Epidermal melanocyte (primary cell): ENCODE results near the gene IL1RAPL1.

Experiments
- DNase-seq: peaks from one replicate; pipeline ENCODE4 v3.0.0; 2011; ENCODE audit warnings: low spot score; ENCODE audit not compliant: insufficient read length

Gene IL1RAPL1

DNA sequence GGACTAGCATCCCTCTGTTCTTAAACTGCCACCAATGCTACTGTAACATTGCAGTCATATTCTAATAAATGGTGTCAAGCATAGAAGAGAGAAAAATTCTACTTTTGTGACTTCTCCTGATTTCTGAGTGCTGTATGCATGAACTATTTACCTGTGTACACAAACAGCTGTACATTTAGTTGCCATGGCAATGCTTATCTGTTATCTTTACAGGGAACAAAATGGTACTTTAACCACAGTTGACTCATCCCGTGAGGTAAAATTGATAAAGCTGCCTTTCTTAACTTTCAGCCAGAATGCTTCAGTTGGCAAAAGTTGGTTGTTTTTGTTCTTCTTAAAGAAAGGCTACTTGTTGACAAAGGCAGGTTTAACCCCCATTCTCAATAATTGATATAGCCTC lies 1040.6 kb downstream of the IL1RAPL1 start:
- DNase-seq: no peak

DNA sequence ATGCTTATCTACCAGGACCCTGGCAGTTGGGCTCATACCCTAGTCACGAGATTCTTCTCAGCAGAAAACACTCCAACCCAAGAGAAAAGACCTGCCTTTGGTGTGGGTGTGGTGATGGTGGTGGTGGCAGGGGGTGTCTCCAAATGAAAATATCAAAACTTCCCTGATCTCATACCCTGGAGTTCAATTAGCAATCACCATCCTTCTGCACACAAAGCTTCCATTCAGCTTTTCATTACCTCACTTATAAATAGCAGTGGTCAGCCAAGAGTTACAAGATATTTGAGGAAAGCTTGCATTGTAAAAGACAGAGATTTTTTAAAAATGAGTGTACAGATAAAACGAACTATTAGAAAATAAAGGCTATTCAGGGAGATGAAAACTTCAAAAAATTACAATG lies 1047.3 kb downstream of the IL1RAPL1 start:
- DNase-seq: no peak

DNA sequence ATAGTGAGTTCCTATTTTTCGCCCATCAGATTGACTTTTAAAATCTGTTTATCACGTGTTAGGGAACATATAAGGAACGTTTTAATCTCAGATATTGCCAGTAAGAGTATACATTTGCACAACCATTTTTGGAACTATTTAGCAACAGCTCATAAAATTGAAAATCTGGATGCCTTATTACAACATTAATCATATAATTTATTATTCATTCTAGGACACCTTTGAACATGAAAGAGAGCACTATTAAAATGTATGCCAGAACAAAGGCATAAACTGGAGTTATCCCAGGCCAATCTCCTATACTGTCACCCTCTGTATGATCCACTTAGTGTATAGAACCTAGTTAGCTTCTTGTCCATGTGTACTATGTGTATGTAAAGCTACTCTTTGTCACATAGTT lies 1049.1 kb downstream of the IL1RAPL1 start:
- no peak for DNase-seq

DNA sequence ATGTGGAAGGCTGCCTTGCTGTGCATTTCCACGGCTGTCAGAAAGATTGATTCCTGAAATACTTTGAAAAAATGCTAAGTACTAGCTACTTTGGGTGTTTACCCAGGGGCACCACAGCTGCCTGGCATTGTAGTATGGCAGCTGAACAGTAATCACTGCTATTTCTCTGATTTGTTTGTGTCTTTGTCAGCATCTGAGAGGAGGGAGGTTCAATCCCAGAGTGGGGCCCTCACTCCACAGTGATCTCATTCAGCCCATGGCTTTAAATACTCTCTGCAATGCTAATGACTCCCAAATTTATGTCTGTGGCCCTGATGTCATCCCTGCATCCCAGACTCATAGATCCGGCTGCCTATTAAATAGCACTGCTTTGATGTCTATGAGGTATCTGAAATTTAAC lies 1052.9 kb downstream of the IL1RAPL1 start:
- no peak for DNase-seq

DNA sequence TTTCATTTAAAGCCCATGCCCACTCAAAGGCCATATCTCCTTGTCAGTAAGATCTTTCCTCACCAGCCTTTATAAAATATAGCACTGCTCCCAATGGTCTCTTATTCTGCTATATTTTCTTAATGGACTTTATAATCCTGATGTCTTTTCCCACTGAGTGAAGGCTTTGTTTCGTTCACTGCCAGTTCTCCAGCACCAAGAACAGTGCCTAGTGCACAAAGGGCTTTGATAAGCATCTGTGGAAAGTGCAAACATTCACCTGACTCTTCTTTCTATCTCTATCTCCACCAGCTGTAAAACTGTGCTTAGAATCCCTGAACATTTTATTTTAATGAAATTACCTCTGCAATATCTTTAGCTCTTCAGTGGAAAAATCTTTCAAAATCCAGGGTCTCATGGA lies 1054.2 kb downstream of the IL1RAPL1 start:
- DNase-seq: no peak

DNA sequence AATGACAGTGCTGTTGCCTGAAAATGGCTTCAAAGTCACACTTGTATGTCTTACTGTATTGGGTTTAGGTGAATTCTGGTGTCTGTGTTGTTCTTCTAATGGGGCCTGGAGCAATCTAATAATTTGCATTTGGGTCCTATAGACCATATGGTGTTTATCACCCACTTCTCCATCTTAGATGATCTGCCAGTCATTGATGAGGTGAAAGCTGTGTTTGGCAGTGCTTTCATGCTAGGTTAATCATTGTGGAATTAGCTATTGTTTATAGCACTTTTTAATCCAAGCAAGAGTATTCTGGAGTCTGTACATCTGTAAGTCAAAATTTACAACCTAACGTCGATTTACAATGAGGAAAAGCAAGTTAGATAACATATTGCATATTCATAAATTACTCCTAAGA lies 1055.9 kb downstream of the IL1RAPL1 start:
- no peak for DNase-seq

DNA sequence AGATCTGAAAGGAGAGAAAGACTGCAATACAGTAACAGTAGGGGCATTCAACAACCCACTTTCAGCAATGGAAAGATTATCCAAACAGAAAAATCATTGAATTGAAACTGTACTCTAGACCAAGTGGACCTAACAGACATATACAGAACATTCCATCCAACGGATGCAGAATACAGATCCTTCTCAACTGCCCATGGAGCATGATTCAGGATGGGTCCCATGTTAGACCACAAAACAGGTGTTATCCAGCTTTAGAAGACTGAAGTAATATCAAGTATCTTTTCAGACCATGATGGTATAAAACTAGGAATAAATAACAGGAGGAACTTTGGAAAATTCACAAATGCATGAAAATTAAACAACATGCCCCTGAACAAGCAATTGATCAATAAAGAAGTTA lies 1060.9 kb downstream of the IL1RAPL1 start:
- no peak for DNase-seq

DNA sequence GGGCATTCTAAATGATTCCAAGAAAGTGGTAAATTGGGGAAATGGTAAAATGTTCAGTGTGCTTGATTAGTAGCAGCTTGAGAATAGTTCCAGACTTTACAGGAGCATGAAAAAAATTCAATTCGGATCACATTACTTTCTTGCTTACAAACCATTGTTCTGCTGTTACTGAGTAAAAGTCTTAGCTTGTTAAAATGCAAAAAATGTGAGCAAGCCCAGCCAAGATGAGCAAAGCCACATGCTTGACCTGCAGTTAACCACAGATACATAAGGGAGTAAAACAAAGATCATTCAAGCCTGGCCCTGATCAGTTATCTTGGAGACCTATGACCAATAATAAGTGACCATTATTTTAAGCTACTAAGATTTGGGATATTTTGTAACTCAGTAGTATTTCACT lies 1065.2 kb downstream of the IL1RAPL1 start:
- no peak for DNase-seq

DNA sequence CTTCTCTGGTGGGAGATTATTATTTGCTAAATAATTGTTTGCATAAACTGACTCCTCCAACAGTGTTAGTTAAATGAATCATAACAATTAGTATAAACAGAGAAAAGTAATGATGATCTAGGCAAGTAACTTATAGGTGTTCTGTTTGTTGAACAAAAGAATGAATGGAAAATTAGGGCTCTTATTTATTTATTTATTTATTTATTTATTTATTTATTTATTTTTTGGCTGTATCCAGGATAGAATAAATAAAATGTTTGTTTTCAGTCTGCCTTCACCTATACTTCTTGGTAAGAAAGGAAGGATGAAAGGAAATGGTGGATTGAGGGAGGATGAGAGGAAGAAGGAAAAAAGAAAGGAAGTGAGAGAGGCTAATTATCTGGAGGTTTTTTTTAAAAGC lies 1066.5 kb downstream of the IL1RAPL1 start:
- no peak for DNase-seq

DNA sequence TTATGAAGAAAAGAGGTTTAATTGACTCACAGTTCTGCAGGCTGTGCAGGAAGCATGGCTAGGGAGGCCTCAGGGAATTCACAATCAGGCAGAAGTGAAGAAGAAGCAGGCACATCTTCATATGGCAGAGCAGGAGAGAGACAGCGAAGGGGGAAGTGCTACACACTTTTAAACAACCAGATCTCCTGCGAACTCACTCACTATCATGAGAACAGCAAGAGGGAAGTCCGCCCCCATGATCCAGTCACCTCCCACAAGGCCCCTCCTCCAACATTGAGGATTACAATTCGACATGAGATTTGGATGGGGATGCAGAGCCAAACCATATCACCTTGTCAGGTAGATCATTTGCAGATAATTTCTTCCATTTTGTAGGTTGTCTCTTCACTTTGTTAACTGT lies 1072.7 kb downstream of the IL1RAPL1 start:
- no peak for DNase-seq

DNA sequence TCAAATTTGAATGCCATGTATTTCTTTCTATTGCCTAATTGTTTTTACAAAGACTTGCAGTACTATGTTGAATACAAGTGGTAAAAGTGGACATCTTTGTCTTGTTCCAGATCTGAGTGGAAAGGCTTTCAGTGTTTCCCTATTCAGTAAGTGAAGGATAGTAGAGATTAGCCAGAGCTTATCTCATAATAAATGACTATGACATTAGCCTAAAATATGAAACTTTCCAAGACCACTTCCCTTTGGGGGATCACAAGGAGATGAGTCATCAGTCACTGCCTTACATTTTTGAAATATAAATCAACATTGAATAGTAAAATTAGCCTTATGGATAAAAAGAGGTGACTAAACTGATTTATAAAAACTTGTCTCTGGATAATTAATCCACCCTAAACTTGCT lies 1074.0 kb downstream of the IL1RAPL1 start:
- no peak for DNase-seq

DNA sequence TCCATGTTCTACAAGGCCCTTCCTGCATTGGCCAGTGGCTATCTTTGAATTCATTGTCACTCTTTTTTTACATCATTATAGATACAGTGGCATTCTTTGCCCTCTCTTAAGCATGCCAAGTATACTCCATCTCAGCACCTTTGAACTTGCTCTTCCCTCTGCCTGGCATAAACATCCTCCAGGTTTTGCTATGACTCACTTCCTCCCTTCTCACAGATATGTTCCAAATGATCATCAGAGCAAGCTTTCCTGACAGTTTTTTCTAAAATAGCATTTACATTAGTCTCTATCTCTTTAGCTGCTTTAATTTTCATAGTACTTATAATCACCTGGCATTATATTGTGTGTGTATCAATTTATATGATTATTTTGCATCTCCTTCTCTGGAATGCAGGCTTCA lies 1074.9 kb downstream of the IL1RAPL1 start:
- no peak for DNase-seq

DNA sequence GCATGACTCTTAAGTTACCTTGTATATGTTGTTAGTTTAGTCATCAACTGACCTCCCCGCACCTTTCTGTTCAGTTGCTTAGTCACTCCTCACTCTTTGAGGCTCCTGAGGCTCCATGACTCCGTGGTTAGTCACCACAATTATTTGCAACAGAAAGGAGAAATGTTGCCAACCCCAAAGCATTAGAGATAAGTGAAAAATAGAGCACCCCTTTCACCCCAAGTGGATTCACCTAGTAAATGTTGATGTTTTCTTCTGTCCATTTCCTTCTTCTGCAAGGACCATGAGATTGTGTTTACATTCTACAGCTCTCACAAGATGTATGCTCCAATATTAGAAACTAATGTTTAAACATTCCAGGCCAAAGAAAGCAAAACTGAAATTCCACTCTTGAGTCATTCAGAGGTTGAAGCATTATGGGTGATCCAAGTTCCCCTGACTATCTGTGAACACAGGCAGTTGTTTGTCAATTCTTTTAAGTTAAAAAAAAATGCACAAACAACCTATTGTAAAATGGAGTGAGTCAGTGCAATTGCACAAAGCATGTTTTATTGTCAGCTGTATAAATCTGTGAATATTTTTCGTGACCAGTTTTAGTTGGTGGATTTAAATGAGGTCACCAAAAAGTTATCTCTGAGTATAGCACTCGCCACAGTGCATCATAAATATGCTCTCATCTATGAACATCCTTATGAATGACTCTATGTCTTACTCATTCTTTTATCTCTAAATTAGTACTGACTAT lies 1075.7 kb downstream of the IL1RAPL1 start:
- DNase-seq: peak; percentile 38

DNA sequence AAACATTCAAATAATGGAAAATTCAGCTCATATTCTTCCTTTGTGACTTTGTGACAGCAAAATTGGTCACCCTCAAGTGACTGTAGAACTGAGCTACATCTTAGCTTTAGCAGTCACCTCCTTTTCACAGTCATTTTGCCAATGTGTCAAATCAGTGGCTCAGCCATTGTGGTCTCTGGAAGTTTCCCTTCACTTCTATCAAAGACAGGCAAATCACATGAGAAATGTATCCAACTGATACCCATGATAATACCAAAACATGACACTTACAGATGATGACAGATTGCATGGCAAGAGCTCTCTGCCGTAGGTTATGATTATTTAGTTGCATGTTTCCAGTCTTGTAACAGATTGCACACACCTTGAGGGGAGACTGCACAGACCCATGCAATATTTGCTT lies 1078.3 kb downstream of the IL1RAPL1 start:
- no peak for DNase-seq

DNA sequence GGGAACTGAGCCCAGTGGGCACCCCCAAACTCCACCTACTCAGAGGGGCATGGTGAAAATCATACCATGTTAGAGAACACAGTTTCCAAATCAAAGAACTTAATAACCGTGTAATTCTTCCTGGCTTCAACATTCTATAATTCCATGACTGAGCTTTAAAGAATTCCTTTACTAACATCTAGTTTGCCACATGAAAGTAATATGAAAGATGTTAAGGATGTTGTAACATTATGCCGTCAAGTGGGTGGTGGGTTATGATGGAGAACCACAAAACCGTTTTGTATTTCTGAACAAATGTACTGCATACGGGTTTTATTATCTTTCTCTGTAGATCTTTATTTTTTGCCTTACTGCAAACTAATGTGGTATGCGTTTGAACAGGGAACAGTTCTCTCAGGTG lies 1079.1 kb downstream of the IL1RAPL1 start:
- no peak for DNase-seq

DNA sequence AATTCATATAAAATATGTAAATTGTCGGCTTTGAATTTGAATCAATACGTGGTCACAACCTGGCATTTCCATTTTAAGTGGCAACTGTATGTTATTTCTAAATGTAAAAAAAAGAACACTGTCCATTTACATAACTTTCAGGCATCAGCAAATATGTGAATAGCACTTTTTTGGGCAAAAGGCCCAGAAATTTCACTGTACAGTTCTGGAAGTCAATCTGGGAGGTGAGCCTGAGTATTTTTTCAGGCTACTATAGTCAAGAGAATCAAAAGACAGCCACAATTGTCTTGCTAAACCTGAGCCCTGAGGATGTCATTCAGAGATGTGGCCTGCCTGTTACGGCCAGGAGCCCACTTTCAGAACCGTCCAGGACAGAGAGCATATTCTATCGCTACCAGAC lies 1084.2 kb downstream of the IL1RAPL1 start:
- DNase-seq: no peak

DNA sequence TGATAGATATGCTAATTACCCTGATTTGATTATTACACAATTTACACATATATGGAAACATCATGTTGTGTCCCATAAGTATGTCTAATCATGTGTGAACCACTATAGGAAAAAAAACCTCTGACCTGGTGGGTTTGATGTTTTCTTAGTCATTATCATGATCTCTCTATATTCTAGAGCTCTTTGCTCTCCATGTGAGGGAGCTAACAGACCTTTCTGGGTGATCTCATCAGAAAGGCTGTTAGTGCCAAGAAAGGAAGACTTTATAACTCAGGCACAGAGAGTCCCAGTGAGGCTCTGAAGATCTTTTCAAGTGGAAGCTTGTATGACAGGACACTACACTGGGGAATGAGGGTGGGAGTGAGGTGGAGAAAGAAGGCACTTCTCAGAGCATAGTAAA lies 1100.4 kb downstream of the IL1RAPL1 start:
- DNase-seq: peak; percentile 19

DNA sequence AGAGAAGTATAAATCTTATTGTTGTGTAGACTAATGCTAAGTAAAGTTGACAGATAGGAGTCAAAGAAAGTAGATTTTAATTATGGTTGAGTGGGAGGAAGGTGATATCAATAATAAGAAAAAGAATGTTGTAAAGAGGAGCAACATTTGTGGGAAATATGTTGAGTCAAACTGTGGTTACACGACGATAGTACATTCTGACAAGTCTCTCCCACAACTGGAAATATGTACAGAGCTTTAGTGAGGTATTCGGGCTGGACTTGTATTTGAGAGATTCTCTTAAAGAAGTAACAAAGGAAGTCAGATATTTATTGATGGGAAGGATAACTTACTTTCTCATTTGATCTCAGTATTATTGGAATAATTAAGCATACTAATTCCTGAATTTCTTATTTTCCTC lies 1102.8 kb downstream of the IL1RAPL1 start:
- no peak for DNase-seq

DNA sequence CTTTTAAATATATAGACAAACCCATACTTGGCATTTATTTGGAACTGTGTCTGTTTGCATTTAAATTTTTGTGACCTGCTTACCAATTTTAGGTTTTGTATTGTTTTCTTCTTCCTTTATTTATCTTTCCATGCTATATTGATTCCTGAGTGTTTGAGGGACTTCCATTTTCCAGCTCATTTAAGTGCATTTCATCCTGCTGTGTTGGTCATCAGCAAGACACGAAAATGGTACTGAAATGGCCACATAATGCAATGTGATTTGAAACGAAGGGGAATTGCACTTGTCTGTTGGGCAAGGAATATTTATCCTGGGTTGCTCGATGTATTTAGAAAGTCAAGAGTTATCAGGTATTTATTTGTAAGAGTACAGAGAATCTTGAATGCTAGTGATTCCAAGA lies 1103.8 kb downstream of the IL1RAPL1 start:
- no peak for DNase-seq

DNA sequence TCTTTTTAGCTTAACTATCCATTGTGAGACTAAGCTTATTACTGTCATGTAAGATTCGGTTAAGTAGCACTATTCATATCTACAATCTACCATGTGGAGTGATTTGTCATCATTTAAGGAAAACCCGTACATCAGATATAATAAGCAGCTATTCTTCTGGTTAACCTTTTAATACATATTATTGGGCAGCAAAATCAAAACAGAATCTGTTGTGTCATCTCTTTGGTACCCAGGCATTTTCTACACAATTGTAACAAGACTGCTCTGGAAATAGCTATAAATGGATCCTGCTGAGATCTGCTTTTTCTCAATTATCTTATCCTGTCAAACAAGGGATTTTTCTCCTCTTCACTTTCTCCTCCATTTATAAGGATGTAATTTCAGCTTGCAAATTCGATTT lies 1106.7 kb downstream of the IL1RAPL1 start:
- DNase-seq: no peak

DNA sequence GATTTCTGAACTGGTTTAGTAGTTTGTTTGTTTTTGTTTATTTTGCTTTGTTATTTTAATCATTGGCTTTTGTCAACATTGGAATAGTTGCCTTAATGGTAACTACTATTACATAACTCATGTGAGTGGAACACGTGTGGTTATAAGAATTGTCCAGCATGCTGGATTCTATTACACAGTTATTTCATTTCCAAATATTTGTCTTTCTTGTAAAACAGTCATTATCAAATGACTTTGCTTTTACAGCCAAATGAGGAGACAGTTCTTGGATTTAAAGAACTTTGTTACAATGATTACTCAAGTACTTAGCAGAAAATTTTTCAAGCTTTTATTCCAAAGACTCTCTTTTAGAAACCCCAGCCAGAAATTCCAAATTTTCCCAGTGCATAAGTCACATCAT lies 1112.0 kb downstream of the IL1RAPL1 start:
- DNase-seq: no peak

DNA sequence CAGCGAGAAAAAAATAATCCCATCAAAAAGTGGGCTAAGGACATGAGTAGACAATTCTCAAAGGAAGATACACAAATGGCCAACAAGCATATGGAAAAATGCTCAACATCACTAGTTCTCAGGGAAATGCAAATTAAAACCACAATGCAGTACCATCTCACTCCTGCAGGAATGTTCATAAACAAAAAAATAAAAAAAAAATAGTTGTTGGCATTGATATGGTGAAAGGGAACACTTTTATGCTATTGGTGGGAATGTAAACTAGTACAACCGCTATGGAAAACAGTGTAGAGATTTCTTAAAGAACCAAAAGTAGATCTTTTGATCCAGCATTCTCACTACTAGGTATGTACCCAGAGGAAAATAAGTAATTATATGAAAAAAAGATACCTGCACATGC lies 1119.8 kb downstream of the IL1RAPL1 start:
- no peak for DNase-seq

DNA sequence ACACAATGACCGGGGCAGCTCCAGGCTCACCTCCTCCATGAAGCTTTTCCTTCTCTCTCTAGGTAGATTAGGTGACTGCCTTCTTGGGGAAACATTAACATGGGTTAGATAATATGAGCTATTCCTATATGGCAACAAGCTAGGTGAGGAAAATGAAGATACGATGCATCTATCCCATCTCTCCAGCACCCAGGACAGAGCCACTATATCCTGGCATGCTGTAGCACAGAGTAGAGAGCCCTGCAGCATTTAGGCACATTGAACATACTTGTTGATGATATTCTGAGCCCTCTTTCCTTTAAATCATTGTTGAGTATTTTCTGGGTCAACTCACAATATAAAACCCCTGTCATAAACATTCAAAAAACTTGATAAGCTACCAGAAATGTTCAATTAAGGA lies 1133.9 kb downstream of the IL1RAPL1 start:
- DNase-seq: no peak

DNA sequence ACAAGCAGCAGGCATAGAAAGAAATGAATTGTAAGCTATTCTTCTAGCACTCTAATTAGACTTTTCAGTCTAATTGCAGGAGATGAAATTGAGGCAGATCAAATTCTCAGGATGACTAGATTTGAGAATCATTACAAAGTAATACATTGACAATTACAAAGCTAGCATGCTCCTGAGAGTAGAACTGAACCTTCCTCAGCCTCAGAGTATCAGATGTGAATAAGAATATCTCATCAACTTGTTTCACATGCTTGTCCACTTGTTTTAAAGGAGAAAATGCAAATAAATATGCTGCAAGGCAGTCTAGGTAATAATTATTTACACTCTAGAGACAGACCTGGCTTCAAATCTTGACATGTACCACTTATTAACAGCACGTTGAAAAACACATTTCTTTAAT lies 1137.1 kb downstream of the IL1RAPL1 start:
- no peak for DNase-seq
